ENCODE data around the gene PDSS2.

PDSS2 gene

DNA sequence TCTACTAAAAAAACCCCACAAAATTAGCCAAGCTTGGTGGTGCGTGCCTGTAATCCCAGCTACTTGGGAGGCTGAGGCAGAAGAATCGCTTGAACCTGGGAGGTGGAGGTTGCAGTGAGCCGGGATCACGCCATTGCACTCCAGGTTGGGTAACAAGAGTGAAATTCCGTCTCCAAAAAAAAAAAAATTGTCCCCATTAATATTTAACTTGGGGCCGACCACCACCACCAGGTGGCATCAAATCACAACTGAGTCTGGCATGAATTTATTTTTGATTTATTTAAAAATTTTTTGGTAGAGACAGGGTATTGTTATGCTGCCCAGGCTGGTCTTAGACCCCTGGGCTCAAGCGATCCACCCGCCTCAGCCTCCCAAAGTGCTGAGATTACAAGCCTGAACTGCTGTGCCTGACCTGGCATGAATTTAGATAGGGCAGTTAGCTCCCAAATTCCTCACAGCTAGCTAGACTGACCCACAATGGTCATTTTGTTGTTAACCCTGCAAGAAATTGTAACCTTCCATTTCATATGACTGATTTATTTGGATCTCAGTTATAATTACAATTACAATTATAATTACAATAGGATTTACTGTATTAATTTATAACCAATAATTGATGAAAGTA lies 326.9 kb downstream of the PDSS2 start:
- TF ChIP-seq, protein P1, sequence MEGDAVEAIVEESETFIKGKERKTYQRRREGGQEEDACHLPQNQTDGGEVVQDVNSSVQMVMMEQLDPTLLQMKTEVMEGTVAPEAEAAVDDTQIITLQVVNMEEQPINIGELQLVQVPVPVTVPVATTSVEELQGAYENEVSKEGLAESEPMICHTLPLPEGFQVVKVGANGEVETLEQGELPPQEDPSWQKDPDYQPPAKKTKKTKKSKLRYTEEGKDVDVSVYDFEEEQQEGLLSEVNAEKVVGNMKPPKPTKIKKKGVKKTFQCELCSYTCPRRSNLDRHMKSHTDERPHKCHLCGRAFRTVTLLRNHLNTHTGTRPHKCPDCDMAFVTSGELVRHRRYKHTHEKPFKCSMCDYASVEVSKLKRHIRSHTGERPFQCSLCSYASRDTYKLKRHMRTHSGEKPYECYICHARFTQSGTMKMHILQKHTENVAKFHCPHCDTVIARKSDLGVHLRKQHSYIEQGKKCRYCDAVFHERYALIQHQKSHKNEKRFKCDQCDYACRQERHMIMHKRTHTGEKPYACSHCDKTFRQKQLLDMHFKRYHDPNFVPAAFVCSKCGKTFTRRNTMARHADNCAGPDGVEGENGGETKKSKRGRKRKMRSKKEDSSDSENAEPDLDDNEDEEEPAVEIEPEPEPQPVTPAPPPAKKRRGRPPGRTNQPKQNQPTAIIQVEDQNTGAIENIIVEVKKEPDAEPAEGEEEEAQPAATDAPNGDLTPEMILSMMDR (IDR thresholded peaks at IDR 0.05), result peak; percentile 58; the same call in 1 of the 2 replicates

DNA sequence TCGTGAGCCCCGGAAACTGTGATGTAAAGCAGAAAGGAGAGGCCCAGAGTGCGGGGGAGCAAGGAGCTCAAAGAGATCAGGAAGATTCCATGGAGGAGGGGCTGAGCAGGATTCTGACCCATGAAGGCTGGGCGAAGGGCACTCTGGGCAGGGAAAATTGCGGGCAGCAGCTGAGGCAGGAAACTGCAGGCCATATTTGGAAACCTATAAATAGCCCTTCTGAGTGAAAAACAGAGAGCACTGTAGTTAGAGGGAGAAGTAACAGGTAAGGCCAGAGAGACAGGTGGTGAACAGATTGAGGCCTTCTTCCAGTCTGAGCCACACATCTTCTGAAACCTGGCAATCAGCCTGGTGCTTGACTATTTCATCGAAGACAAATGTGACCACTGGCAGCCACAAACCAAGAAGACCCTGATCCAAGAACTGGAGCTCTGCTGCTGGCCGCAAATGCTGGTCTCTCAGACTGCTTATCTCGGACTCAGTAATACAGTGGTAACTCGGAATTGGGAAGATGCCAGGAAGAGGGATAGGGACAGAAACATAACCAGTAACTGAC lies 329.9 kb downstream of the PDSS2 start:
- TF ChIP-seq, protein P1 (IDR thresholded peaks at IDR 0.05), result no peak

DNA sequence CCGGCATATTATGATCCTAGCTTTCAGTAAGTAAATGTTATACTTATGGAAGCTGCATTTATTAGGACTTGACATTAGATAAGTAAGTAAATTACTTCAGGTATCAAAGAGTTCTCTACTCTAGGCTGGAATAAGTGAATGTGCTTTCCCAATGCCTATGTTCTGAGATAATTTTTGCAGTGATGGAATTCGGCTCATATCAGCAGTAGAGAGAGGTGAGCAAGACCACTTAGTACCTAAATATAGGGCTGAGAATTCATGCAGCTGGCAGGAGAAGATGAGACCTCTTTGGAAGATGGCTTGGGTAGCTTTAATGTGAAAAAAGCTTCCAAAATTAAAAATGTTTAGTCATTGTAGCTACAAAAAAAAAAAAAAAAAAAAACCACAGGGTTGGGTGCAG lies 330.8 kb downstream of the PDSS2 start:
- TF ChIP-seq, protein P1 (IDR thresholded peaks at IDR 0.05), result no peak

DNA sequence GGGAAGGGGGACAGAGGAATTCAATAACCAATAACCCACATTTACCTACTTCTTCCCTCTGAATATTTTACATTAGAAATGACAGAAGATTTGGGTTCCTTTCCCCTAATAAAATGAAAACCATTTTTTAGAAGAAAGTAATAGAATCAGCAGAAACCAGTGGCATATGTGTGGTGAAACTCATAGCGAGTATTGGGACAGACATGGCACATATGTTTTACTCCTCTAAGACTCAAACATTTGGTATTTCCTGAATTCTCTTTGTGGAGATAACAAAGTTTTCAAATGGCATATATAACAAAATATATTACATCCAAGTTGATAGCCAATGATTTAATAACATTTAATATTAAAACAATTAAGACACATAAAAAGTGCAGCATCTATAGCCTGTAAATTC lies 331.2 kb downstream of the PDSS2 start:
- TF ChIP-seq, protein P1 (IDR thresholded peaks at IDR 0.05), result no peak

DNA sequence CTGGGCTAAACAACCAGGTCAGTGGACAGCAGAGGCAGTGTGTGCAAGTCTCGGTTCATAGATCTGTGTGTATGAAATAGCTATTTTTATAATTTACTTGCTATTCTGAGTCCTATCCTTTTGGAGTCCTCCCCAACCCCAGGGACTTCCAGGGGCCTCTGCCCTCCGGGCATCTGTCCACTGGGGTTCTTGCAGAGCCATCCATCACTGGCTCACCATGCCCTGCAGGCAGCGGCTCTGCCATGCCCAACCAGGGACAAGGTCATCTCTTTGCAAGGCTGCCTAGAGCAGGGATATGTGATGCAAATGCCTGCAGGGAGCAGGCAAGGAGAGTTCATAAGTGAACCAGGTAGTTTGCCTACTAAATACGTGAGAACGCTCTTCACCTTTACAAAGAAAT lies 333.6 kb downstream of the PDSS2 start:
- TF ChIP-seq, protein P1 (IDR thresholded peaks at IDR 0.05), result no peak

DNA sequence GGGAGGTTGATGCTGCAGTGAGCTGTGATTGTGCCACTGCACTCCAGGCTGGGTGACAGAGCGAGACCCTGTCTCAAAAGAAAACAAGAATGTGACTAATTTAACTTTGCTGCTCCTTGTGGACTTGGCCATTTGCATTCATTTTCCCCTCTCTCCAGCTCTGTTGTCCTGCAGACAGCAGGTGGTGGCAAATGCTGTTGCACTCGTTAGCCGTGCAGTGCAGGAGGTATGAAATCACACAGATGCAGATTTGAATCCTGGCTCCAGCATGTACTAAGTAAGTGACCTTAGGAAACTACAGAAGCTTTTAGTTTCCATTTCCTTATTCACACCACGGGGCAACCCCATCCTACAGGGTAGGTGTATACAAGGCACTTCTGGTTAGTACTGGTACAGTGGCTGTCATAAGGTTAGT lies 334.4 kb downstream of the PDSS2 start:
- TF ChIP-seq, protein P1 (IDR thresholded peaks at IDR 0.05), result no peak

DNA sequence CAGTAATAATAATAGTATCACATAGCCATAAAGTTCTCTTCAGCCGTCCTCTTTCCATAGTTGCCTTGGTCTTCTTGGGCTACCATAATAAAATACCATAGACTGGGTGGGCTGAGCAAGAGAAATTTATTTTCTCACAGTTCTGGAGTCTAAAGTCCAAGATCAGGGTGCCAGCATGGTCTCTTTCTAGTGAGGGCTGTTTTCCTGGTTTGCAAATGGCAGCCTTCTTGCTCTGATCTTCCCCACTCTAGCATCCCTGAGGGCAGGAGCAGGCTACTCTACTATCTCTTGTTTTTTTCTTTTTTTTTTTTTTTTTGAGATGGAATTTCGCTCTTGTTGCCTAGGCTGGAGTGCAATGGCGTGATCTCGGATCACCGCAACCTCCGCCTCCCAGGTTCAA lies 335.9 kb downstream of the PDSS2 start:
- TF ChIP-seq, protein P1 (IDR thresholded peaks at IDR 0.05), result no peak

Measured in LNCAP (cell line).